Keratinocyte (primary cell): Measurements from ENCODE around the gene FBXO42.

ENCODE experiments used
- EZH2 ChIP-seq: IDR thresholded peaks from one replicate; pipeline ENCODE4 v1.6.1; 2012; ENCODE audit warnings: inconsistent platforms, mild to moderate bottlenecking, low read length, moderate library complexity
- TF ChIP-seq, protein P1 (sequence below), 3 experiments: IDR thresholded peaks in 1 of 3; conservative IDR thresholded peaks in 1 of 3; optimal IDR thresholded peaks in 1 of 3; 2 replicates in 2 of 3; 3 replicates in 1 of 3; pipeline versions ENCODE3 to v1.5.1; 2011; ENCODE audit warnings: low read length in 3 of 3, mild to moderate bottlenecking in 3 of 3, moderate library complexity in 2 of 3, control low read depth in 1 of 3, inconsistent platforms in 1 of 3; ENCODE audit not compliant: insufficient read depth in 2 of 3; ENCODE audit errors: extremely low read depth in 1 of 3

DNA sequence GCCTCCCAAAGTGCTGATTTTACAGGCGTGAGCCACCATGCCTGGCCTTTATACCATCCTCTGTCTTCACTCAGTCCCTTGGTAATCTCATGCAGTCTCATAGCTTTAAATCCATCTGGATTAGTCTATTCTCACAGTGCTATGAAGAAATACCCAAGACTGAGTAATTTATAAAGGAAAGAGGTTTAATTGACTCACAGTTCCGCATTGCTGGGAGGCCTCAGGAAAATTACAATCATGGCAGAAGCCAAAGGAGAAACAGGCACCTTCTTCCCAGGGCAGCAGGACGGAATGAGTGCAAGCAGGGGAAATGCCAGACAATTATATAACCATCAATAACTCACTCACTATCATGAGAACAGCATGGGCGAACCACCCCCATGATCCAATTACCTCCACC is 66.2 kb downstream of the FBXO42 start:
- TF ChIP-seq, protein P1, sequence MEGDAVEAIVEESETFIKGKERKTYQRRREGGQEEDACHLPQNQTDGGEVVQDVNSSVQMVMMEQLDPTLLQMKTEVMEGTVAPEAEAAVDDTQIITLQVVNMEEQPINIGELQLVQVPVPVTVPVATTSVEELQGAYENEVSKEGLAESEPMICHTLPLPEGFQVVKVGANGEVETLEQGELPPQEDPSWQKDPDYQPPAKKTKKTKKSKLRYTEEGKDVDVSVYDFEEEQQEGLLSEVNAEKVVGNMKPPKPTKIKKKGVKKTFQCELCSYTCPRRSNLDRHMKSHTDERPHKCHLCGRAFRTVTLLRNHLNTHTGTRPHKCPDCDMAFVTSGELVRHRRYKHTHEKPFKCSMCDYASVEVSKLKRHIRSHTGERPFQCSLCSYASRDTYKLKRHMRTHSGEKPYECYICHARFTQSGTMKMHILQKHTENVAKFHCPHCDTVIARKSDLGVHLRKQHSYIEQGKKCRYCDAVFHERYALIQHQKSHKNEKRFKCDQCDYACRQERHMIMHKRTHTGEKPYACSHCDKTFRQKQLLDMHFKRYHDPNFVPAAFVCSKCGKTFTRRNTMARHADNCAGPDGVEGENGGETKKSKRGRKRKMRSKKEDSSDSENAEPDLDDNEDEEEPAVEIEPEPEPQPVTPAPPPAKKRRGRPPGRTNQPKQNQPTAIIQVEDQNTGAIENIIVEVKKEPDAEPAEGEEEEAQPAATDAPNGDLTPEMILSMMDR (optimal IDR thresholded peaks at IDR 0.05 in 1 of 3, IDR thresholded peaks at IDR 0.05 in 1 of 3, conservative IDR thresholded peaks at IDR 0.05 in 1 of 3; ENCODE audit: extremely low read depth in 1 of 3, insufficient read depth in 2 of 3, low read length in 3 of 3): no peak
- no peak for TF ChIP-seq EZH2
